HEK293T (cell line): ENCODE measurements around the gene STXBP4.

Experiments used
- ELF4 ChIP-seq: fragments of 450-650 bp; IDR thresholded peaks from 2 replicates; pipeline ENCODE4 v1.6.1; 2017; ENCODE audit warnings: antibody characterized with exemption
- FOXA1 ChIP-seq: fragments of 450-650 bp; IDR thresholded peaks from 2 replicates; pipeline ENCODE4 v1.6.1; 2016; ENCODE audit warnings: mild to moderate bottlenecking
- SP1 ChIP-seq: fragments of 450-650 bp; IDR thresholded peaks from 2 replicates; pipeline ENCODE4 v1.6.1; 2017
- SUZ12 ChIP-seq: fragments of 450-650 bp; IDR thresholded peaks from 2 replicates; pipeline ENCODE4 v1.6.1; 2016; ENCODE audit warnings: mild to moderate bottlenecking
- TARDBP ChIP-seq: fragments of 450-650 bp; IDR thresholded peaks from 2 replicates; pipeline ENCODE4 v1.6.1; 2016

- TF ChIP-seq TARDBP (no peak), SP1 (no peak), FOXA1 (no peak), SUZ12 (no peak), ELF4 (no peak)
Observed at GRCh38 chr17:55062921-55063320, 94.4 kb downstream of the STXBP4 start.
